Endothelial cell of umbilical vein (primary cell): Measurements from ENCODE around the gene PAAF1. TPM values are rescaled to one million over a fixed set of nuclear protein-coding genes. Genes with fewer than 3 reads are reported as not detected.

Source experiments
- BruUV-seq: library from RNA; stranded (reverse); fragments of 400-500 nt; replicated peaks from 2 replicates; lab custom pipeline; 2021; lab: Mats Ljungman, UMichigan
- CTCF ChIA-PET: fragments of 300-600, 350-600 bp; sonication (Branson Sonifier 250); formaldehyde crosslinking; loops from one replicate; lab custom pipeline; 2021; ENCODE audit warnings: antibody characterized with exemption, inconsistent platforms; lab: Charles Lee
- POLR2A ChIA-PET: fragments of 300-600, 350-600 bp; sonication (Branson Sonifier 250); formaldehyde crosslinking; loops from one replicate; lab custom pipeline; 2021; ENCODE audit warnings: antibody characterized with exemption, inconsistent platforms; lab: Charles Lee
- DNase-seq: peaks from one replicate; pipeline ENCODE4 v3.0.0-alpha.2; 2011; ENCODE audit warnings: low read depth, low spot score
- FAIRE-seq: peaks from 2 replicates; lab custom pipeline; 2011; peaks lifted over from hg19 to GRCh38; lab: Jason Lieb, UNC
- H2AFZ ChIP-seq: 2 replicates; pipeline ENCODE4 v1.6.0; 2012; ENCODE audit warnings: low read depth, low read length, control low read depth, inconsistent platforms
- H3K27ac ChIP-seq: 2 replicates; pipeline ENCODE4 v1.5.1; 2011; ENCODE audit warnings: low read depth, mild to moderate bottlenecking, control low read depth, low read length, moderate library complexity; ENCODE audit not compliant: insufficient read depth
- H3K27me3 ChIP-seq, 2 experiments: 2 replicates each; pipeline versions ENCODE4 v1.6.0 to v1.6.1; 2011; ENCODE audit warnings: low read length in 2 of 2, mixed read lengths in 1 of 2; ENCODE audit not compliant: control insufficient read depth in 2 of 2, insufficient read depth in 2 of 2
- H3K36me3 ChIP-seq, 2 experiments: 2 replicates in 1 of 2; 3 replicates in 1 of 2; pipeline ENCODE4 v1.5.1; 2011; ENCODE audit warnings: low read length in 2 of 2, mild to moderate bottlenecking in 1 of 2, moderate library complexity in 1 of 2; ENCODE audit not compliant: control insufficient read depth in 2 of 2, insufficient read depth in 2 of 2; ENCODE audit errors: extremely low read depth in 1 of 2
- H3K4me1 ChIP-seq: 3 replicates; pipeline ENCODE4 v1.5.1; 2011; ENCODE audit warnings: mild to moderate bottlenecking, low read length; ENCODE audit not compliant: control insufficient read depth, insufficient read depth; ENCODE audit errors: extremely low read depth
- H3K4me2 ChIP-seq: 2 replicates; pipeline ENCODE4 v1.6.1; 2011; ENCODE audit warnings: low read length, control low read depth, mixed read lengths; ENCODE audit not compliant: insufficient read depth
- H3K4me3 ChIP-seq, 3 experiments: fragments of 200-600 bp in 1 of 3; sonication (generic), shearing (Covaris generic) in 1 of 3; replicated peaks in 1 of 3; 2 replicates each; pipeline ENCODE4 v1.5.1; 2011 to 2016; ENCODE audit warnings: control low read depth in 3 of 3, low read length in 3 of 3, mild to moderate bottlenecking in 2 of 3, inconsistent platforms in 1 of 3, low read depth in 1 of 3, moderate library complexity in 1 of 3; ENCODE audit not compliant: insufficient read depth in 1 of 3
- H3K79me2 ChIP-seq: 2 replicates; pipeline ENCODE4 v1.6.0; 2012; ENCODE audit warnings: low read length, inconsistent platforms; ENCODE audit not compliant: control insufficient read depth, insufficient read depth
- H3K9ac ChIP-seq: replicated peaks from 2 replicates; pipeline ENCODE3; 2011; ENCODE audit warnings: low read length, control low read depth; ENCODE audit not compliant: insufficient read depth; ENCODE audit errors: extremely low read depth
- H3K9me1 ChIP-seq: replicated peaks from 3 replicates; pipeline ENCODE4 v1.6.0; 2011; ENCODE audit warnings: mild to moderate bottlenecking, low read length; ENCODE audit not compliant: control insufficient read depth, insufficient read depth; ENCODE audit errors: extremely low read depth
- H3K9me3 ChIP-seq: replicated peaks from 2 replicates; pipeline ENCODE4 v1.5.1; 2012; ENCODE audit warnings: low read length, inconsistent platforms; ENCODE audit not compliant: control insufficient read depth, insufficient read depth
- H4K20me1 ChIP-seq: replicated peaks from 2 replicates; pipeline ENCODE3; 2011; ENCODE audit warnings: mild to moderate bottlenecking, low read length; ENCODE audit not compliant: control insufficient read depth, insufficient read depth; ENCODE audit errors: extremely low read depth
- EZH2 ChIP-seq: IDR thresholded peaks from 2 replicates; pipeline ENCODE4 v1.6.1; 2012; ENCODE audit warnings: borderline replicate concordance, low read depth, mild to moderate bottlenecking, moderate library complexity, low read length, inconsistent platforms; ENCODE audit not compliant: severe bottlenecking
- FOS ChIP-seq: IDR thresholded peaks from 2 replicates; pipeline ENCODE4 v1.6.1; 2011; ENCODE audit warnings: mild to moderate bottlenecking, low read length, moderate library complexity, borderline replicate concordance; ENCODE audit not compliant: insufficient read depth
- GATA2 ChIP-seq: IDR thresholded peaks from 2 replicates; pipeline ENCODE4 v1.7.0; 2011; ENCODE audit warnings: low read depth, mild to moderate bottlenecking, moderate library complexity, mixed read lengths, low read length; ENCODE audit not compliant: insufficient read length, insufficient read depth
- JUN ChIP-seq: IDR thresholded peaks from 2 replicates; pipeline ENCODE4 v1.6.1; 2011; ENCODE audit warnings: borderline replicate concordance, low read depth; ENCODE audit not compliant: insufficient read length, insufficient read depth
- MYC ChIP-seq: IDR thresholded peaks from one replicate; pipeline ENCODE4 v1.6.1; 2011; ENCODE audit warnings: mild to moderate bottlenecking, low read depth, low read length
- POLR2A ChIP-seq: IDR thresholded peaks from 2 replicates; pipeline ENCODE4 v1.6.1; 2012; ENCODE audit warnings: low read depth, mild to moderate bottlenecking, control low read depth, low read length
- POLR2AphosphoS5 ChIP-seq: IDR thresholded peaks from 2 replicates; pipeline ENCODE4 v1.6.1; 2012; ENCODE audit warnings: low read depth, mild to moderate bottlenecking, control low read depth, low read length, moderate library complexity; ENCODE audit not compliant: insufficient read depth
- dilution Hi-C: fragments of 300-500 bp; cut with MboI; formaldehyde crosslinking; loops from one replicate; pipeline ENCODE4 v1.15.0; 2019; ENCODE audit warnings: low sequenced_read_pairs; ENCODE audit not compliant: extremely low pct_ligation_motif_present
- intact Hi-C: fragments of 100-400 bp; cut with micrococcal nuclease; formaldehyde crosslinking; loops from one replicate; pipeline ENCODE4 v1.10.0; 2022
- polyA plus RNA-seq, 4 experiments: library from polyadenylated mRNA; depleted of rRNA in 3 of 4; stranded (reverse) in 3 of 4; unstranded in 1 of 4; fragments of >200 nt; gene quantifications; 2 replicates each; pipeline versions ENCODE4 v1.2.1 to v1.2.3, GENCODE V29; 2011 to 2012; ENCODE audit warnings: missing spikeins in 1 of 4
- total RNA-seq: library from RNA; stranded (reverse); gene quantifications from 2 replicates; pipeline ENCODE4 v1.2.3, GENCODE V29; 2021
- TF ChIP-seq, protein P1 (sequence below), 2 donors: IDR thresholded peaks; 1 replicate in 1 of 2; 2 replicates in 1 of 2; pipeline ENCODE4 v1.5.1; 2011; ENCODE audit warnings: low read length in 2 of 2, mild to moderate bottlenecking in 2 of 2, moderate library complexity in 2 of 2, control low read depth in 1 of 2, inconsistent platforms in 1 of 2, low read depth in 1 of 2; ENCODE audit not compliant: insufficient read depth in 1 of 2; ENCODE audit errors: extremely low read depth in 1 of 2
- TF ChIP-seq, protein P2 (sequence below): IDR thresholded peaks from 2 replicates; pipeline ENCODE4 v1.6.1; 2011; ENCODE audit not compliant: insufficient read depth, insufficient read length

PAAF1 gene
- total and polyA plus RNA-seq, 2 donors (not counting 3 experiments of a cell fraction or from before 2014, with no cell fraction given) = 9.8 to 16.1 TPM

DNA sequence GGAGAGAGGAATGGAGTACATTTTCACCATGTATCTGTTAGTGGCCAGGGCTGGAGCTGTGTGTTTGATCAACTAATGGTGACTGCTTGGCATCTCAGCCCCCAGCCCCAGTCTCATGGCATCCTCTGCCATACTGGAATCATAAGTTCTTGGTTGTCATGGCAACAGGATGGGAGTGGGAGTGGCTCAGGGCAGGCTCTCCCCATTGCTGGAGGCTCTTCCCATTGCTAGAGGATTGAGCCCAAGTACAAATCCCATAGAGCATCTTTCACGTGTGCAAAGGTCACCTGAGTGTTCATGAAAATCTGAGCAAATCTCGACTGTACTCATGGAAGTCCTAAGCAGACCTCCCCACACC is 88.9 kb downstream of the PAAF1 start:
- no peak for FAIRE-seq
- POLR2A ChIA-PET = no interaction called here
- BruUV-seq = no TSS peak

More for the DNA sequence above, 88.9 kb downstream of the PAAF1 start:
- Histone ChIP-seq H3K79me2 (no peaks in the 10 kb centered on the region), H3K9me3 (no peaks in the 10 kb centered on the region), H4K20me1 (no peaks in the 10 kb centered on the region), H3K4me3 (no peak overlapping the region), H3K9me1 (no peaks in the 10 kb centered on the region), H3K4me2 (no peak overlapping the region), H3K9ac (no peak overlapping the region), H3K36me3 (no peaks in the 10 kb centered on the region), H3K4me1 (no peaks in the 10 kb centered on the region), H3K27me3 (peaks cover 0 to 2% of the 10 kb centered on the region in 2 experiments), H3K27ac (no peak overlapping the region), H2AFZ (no peak overlapping the region)
- TF ChIP-seq POLR2AphosphoS5 (no peak), GATA2 (no peak), JUN (no peak), FOS (no peak), EZH2 (no peak), MYC (no peak), POLR2A (no peak)
- TF ChIP-seq, protein P1, sequence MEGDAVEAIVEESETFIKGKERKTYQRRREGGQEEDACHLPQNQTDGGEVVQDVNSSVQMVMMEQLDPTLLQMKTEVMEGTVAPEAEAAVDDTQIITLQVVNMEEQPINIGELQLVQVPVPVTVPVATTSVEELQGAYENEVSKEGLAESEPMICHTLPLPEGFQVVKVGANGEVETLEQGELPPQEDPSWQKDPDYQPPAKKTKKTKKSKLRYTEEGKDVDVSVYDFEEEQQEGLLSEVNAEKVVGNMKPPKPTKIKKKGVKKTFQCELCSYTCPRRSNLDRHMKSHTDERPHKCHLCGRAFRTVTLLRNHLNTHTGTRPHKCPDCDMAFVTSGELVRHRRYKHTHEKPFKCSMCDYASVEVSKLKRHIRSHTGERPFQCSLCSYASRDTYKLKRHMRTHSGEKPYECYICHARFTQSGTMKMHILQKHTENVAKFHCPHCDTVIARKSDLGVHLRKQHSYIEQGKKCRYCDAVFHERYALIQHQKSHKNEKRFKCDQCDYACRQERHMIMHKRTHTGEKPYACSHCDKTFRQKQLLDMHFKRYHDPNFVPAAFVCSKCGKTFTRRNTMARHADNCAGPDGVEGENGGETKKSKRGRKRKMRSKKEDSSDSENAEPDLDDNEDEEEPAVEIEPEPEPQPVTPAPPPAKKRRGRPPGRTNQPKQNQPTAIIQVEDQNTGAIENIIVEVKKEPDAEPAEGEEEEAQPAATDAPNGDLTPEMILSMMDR (IDR thresholded peaks at IDR 0.05; ENCODE audit: extremely low read depth in 1 of 2, insufficient read depth in 1 of 2, low read depth in 1 of 2, low read length in 2 of 2) = no peak
- TF ChIP-seq, protein P2, sequence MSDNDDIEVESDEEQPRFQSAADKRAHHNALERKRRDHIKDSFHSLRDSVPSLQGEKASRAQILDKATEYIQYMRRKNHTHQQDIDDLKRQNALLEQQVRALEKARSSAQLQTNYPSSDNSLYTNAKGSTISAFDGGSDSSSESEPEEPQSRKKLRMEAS = no peak
- CTCF ChIA-PET = no interaction called here
- dilution Hi-C loops = no loop called here
- DNase-seq = no peak
- intact Hi-C loops = loop anchor here (2.0 to 10.0 kb wide), 2 partner anchors 17 to 129 kb away; partner anchors contain the start of gene UCP2
